HG03097 (cell line): ENCODE data around the gene IER3.
"Not testable (repeated sequence)": the region's sequence is repeated elsewhere in the genome, so short reads cannot be mapped to it uniquely, and the experiment has no call there.

Source experiments
- ATAC-seq: cut with Tn5 transposase; IDR thresholded peaks from one replicate; pipeline ENCODE4 v1.9.1; 2021; ENCODE audit not compliant: unreplicated experiment, low FRiP score

Gene IER3

GRCh38 chr6:30725713-30726505 is 18.4 kb downstream of the IER3 start:
- no peak for ATAC-seq

GRCh38 chr6:30724906-30725667 is 19.3 kb downstream of the IER3 start:
- ATAC-seq, result no peak

GRCh38 chr6:30723843-30724741 is 20.3 kb downstream of the IER3 start:
- not testable (repeated sequence) for ATAC-seq

- ATAC-seq, result not testable (repeated sequence)
Measured at GRCh38 chr6:30723159-30723842, 21.0 kb downstream of the IER3 start.

GRCh38 chr6:30722280-30723112 is 21.9 kb downstream of the IER3 start:
- ATAC-seq, result no peak

- ATAC-seq, result not testable (repeated sequence)
Measured at GRCh38 chr6:30722025-30722279, 22.4 kb downstream of the IER3 start.

- peak; percentile 20 for ATAC-seq
Measured at GRCh38 chr6:30721198-30722024, 22.9 kb downstream of the IER3 start.

- ATAC-seq, result no peak
Measured at GRCh38 chr6:30720738-30721197, 23.6 kb downstream of the IER3 start.

GRCh38 chr6:30719791-30720737 is 24.3 kb downstream of the IER3 start, which contains the start of gene TUBB:
TSS of gene TUBB (plus strand) at chr6:30720352. CDS start at chr6:30720507, 155 bp downstream.
- ATAC-seq, result peak; percentile 45

- ATAC-seq, result no peak
Measured at GRCh38 chr6:30719356-30719755, 25.0 kb downstream of the IER3 start.

- not testable (repeated sequence) for ATAC-seq
Measured at GRCh38 chr6:30717845-30718720, 26.3 kb downstream of the IER3 start.

GRCh38 chr6:30717129-30717844 is 27.1 kb downstream of the IER3 start, which contains the start of gene MDC1:
TSS of gene MDC1 (minus strand) at chr6:30717281. CDS start at chr6:30715175, 2,106 bp downstream.
- ATAC-seq, result peak; percentile 61

GRCh38 chr6:30716879-30717128 is 27.5 kb downstream of the IER3 start:
- no peak for ATAC-seq

- no peak for ATAC-seq
Measured at GRCh38 chr6:30714263-30714662, 30.1 kb downstream of the IER3 start.

- ATAC-seq, result no peak
Measured at GRCh38 chr6:30712441-30712945, 31.9 kb downstream of the IER3 start.
